Fibroblast of lung (primary cell): ENCODE measurements around the gene METRNL. TPM values are rescaled to one million over a fixed set of nuclear protein-coding genes. Genes with fewer than 3 reads are reported as not detected.

Source experiments
- DNase-seq, 2 donors: peaks; one replicate each; pipeline versions ENCODE4 v3.0.0 to v3.0.0-alpha.2; 2010; ENCODE audit warnings: low read depth in 2 of 2
- H2AFZ ChIP-seq: 2 replicates; pipeline ENCODE4 v1.5.1; 2012; ENCODE audit warnings: low read length, control low read depth, inconsistent platforms
- H3K27ac ChIP-seq: 2 replicates; pipeline ENCODE4 v1.5.1; 2011; ENCODE audit warnings: low read length, control low read depth; ENCODE audit not compliant: insufficient read depth
- H3K27me3 ChIP-seq: 2 replicates; pipeline ENCODE4 v1.5.1; 2011; ENCODE audit warnings: mild to moderate bottlenecking, low read length; ENCODE audit not compliant: control insufficient read depth, insufficient read depth
- H3K36me3 ChIP-seq: 2 replicates; pipeline ENCODE4 v1.5.1; 2011; ENCODE audit warnings: low read length; ENCODE audit not compliant: control insufficient read depth, insufficient read depth
- H3K4me1 ChIP-seq: 2 replicates; pipeline ENCODE4 v1.5.1; 2011; ENCODE audit warnings: low read length; ENCODE audit not compliant: control insufficient read depth, insufficient read depth; ENCODE audit errors: extremely low read depth
- H3K4me2 ChIP-seq: 2 replicates; pipeline ENCODE4 v1.5.1; 2011; ENCODE audit warnings: low read length, control low read depth; ENCODE audit not compliant: insufficient read depth; ENCODE audit errors: extremely low read depth
- H3K4me3 ChIP-seq, 4 experiments: fragments of 200-600 bp in 1 of 4; sonication (generic) in 1 of 4; replicated peaks in 1 of 4; 2 replicates each; pipeline ENCODE4 v1.5.1; 2011 to 2016; ENCODE audit warnings: low read length in 4 of 4, low read depth in 3 of 4, mild to moderate bottlenecking in 3 of 4, control low read depth in 2 of 4, inconsistent platforms in 1 of 4, mixed read lengths in 1 of 4; ENCODE audit not compliant: insufficient read depth in 1 of 4; ENCODE audit errors: control extremely low read depth in 1 of 4
- H3K79me2 ChIP-seq: 2 replicates; pipeline ENCODE4 v1.5.1; 2012; ENCODE audit warnings: mild to moderate bottlenecking, low read length, inconsistent platforms; ENCODE audit not compliant: control insufficient read depth, insufficient read depth
- H3K9ac ChIP-seq: 2 replicates; pipeline ENCODE4 v1.5.1; 2011; ENCODE audit warnings: mild to moderate bottlenecking, low read length, control low read depth; ENCODE audit not compliant: insufficient read depth
- H3K9me3 ChIP-seq: 2 replicates; pipeline ENCODE4 v1.5.1; 2012; ENCODE audit warnings: low read depth, low read length; ENCODE audit not compliant: control insufficient read depth, insufficient read depth
- H4K20me1 ChIP-seq: 2 replicates; pipeline ENCODE4 v1.5.1; 2011; ENCODE audit warnings: low read length; ENCODE audit not compliant: control insufficient read depth, insufficient read depth; ENCODE audit errors: extremely low read depth
- CTCF ChIP-seq, 2 donors: IDR thresholded peaks in 1 of 2; conservative IDR thresholded peaks in 1 of 2; 1 replicate in 1 of 2; 2 replicates in 1 of 2; pipeline ENCODE4 v1.5.1; 2011 to 2012; ENCODE audit warnings: low read length in 2 of 2, control low read depth in 1 of 2, inconsistent platforms in 1 of 2, low read depth in 1 of 2, mild to moderate bottlenecking in 1 of 2
- EZH2 ChIP-seq: IDR thresholded peaks from 2 replicates; pipeline ENCODE4 v1.5.1; 2012; ENCODE audit warnings: low read length, control low read depth, mild to moderate bottlenecking; ENCODE audit errors: missing control alignments
- polyA plus RNA-seq, 2 donors: library from polyadenylated mRNA; depleted of rRNA in 1 of 2; stranded (reverse) in 1 of 2; unstranded in 1 of 2; fragments of >200 nt; gene quantifications; 2 replicates each; pipeline ENCODE4 v1.2.1, GENCODE V29; 2011 to 2012; ENCODE audit warnings: missing spikeins in 1 of 2
- total RNA-seq: library from RNA; depleted of rRNA; stranded (reverse); fragments of >200 nt; gene quantifications from 2 replicates; pipeline ENCODE4 v1.2.1, GENCODE V29; 2014

The METRNL gene
- total and polyA plus RNA-seq, 2 donors (not counting 1 experiment from before 2014, with no cell fraction given) = 27.0 to 120 TPM

GRCh38 chr17:83032781-83033180 lies 46.6 kb upstream of the METRNL start:
- Histone ChIP-seq H3K36me3 (no peaks in the 10 kb centered on the region), H3K27me3 (no peaks in the 10 kb centered on the region), H3K9me3 (no peaks in the 10 kb centered on the region), H3K27ac (no peak overlapping the region), H3K4me3 (no peak overlapping the region), H4K20me1 (no peaks in the 10 kb centered on the region), H3K9ac (no peak overlapping the region), H3K79me2 (no peaks in the 10 kb centered on the region), H3K4me1 (no peaks in the 10 kb centered on the region), H2AFZ (no peak overlapping the region), H3K4me2 (no peak overlapping the region)
- DNase-seq = no peak
- TF ChIP-seq CTCF (conservative IDR thresholded peaks at IDR 0.05 in 1 of 2, IDR thresholded peaks at IDR 0.05 in 1 of 2; ENCODE audit: low read depth in 1 of 2, low read length in 2 of 2) (no peak), EZH2 (no peak)

GRCh38 chr17:83034525-83034924 lies 44.9 kb upstream of the METRNL start:
- H3K9me3 ChIP-seq = no peaks in the 10 kb centered on the region
- no peak overlapping the region for H3K4me2 ChIP-seq
- no peak overlapping the region for H3K4me3 ChIP-seq
- no peaks in the 10 kb centered on the region for H3K79me2 ChIP-seq
- no peak overlapping the region for H3K9ac ChIP-seq
- no peaks in the 10 kb centered on the region for H3K4me1 ChIP-seq
- DNase-seq = no peak
- H4K20me1 ChIP-seq = no peaks in the 10 kb centered on the region
- H3K27me3 ChIP-seq = no peaks in the 10 kb centered on the region
- TF ChIP-seq CTCF (conservative IDR thresholded peaks at IDR 0.05 in 1 of 2, IDR thresholded peaks at IDR 0.05 in 1 of 2; ENCODE audit: low read depth in 1 of 2, low read length in 2 of 2) (no peak), EZH2 (no peak)
- no peak overlapping the region for H2AFZ ChIP-seq
- H3K36me3 ChIP-seq = no peaks in the 10 kb centered on the region
- no peak overlapping the region for H3K27ac ChIP-seq

- H3K27ac ChIP-seq = no peak overlapping the region
- no peak overlapping the region for H3K4me2 ChIP-seq
- H3K4me3 ChIP-seq = no peak overlapping the region
- no peaks in the 10 kb centered on the region for H3K36me3 ChIP-seq
- H4K20me1 ChIP-seq = no peaks in the 10 kb centered on the region
- H2AFZ ChIP-seq = no peak overlapping the region
- no peak for DNase-seq
- H3K9ac ChIP-seq = no peak overlapping the region
- no peaks in the 10 kb centered on the region for H3K79me2 ChIP-seq
- H3K9me3 ChIP-seq = no peaks in the 10 kb centered on the region
- H3K27me3 ChIP-seq = no peaks in the 10 kb centered on the region
- H3K4me1 ChIP-seq = no peaks in the 10 kb centered on the region
- TF ChIP-seq EZH2 = no peak
- no peak for TF ChIP-seq CTCF (conservative IDR thresholded peaks at IDR 0.05 in 1 of 2, IDR thresholded peaks at IDR 0.05 in 1 of 2; ENCODE audit: low read depth in 1 of 2, low read length in 2 of 2)
These were observed 43.7 kb upstream of the METRNL start for GRCh38 chr17:83035722-83036121.
